HG02973 (cell line): ENCODE results near the gene TANC1.
"Not testable (repeated sequence)": the region's sequence is repeated elsewhere in the genome, so short reads cannot be mapped to it uniquely, and the experiment has no call there.

Source experiments
- ATAC-seq: cut with Tn5 transposase; IDR thresholded peaks from one replicate; pipeline ENCODE4 v1.9.1; 2021; ENCODE audit warnings: moderate library complexity; ENCODE audit not compliant: unreplicated experiment

TANC1 gene

GRCh38 chr2:159022019-159022418 is 53.6 kb downstream of the TANC1 start:
- ATAC-seq, result no peak

DNA sequence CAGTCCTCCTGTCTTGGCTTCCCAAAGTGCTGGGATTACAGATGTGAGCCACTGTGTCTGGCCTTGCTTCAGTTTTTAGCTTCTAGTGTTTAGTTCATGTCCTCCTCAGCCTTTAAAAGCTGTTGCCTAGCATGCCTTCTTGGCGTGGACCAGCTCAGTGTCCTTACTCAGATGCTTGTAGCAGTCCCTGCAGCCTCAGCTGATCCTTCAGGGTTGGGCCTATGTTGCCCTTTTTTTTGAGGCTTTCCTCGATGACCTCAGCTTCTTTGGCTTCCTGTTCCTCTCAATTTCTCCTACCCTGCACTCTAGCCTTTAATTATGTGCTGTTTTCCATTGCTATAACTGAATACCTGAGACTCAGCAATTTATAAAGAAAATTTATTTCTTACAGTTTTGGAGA is 57.7 kb downstream of the TANC1 start:
- no peak for ATAC-seq

- ATAC-seq, result no peak
Measured at GRCh38 chr2:159028776-159029175, 60.3 kb downstream of the TANC1 start.

DNA sequence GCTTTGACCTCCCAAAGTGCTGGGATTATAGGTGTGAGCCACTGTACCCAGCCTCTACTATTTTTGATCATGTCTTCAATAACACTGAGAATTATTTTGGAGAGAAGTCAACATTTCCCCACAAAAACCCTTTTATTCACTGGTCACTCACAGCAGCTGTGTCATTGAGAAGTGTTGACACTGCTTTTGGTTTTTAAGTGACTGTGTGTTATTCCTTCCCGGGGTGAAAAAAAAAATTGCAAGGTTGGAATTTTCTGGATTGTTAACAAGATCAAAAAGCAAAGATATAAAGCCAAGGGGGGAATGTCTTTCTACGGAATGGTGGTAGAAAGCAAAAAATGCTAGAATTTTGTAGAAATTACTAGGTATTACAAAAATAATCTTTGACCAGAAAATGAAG is 61.5 kb downstream of the TANC1 start:
- no peak for ATAC-seq

- ATAC-seq, result no peak
Measured at GRCh38 chr2:159030674-159031380, 62.4 kb downstream of the TANC1 start.

GRCh38 chr2:159032146-159032545 is 63.7 kb downstream of the TANC1 start:
- no peak for ATAC-seq

DNA sequence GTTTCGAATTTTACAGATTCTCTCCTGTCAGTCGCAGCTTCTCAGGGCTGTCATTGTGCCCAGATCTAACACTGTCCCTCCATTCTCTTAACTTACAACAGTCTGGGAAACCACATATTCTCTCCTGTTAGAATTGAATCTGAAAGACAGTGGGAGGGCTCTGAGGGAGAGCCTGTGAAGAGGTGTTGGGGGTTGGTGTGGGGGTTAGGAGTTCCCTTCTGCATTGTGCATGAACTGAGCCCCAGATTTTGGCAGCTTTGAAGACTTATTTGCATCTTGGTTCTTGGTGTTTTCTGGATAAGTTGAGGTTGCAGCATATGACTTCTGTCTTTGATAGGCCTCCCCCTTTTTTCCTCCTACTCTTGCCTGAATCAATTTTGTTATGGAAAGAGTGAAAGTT is 64.1 kb downstream of the TANC1 start:
- no peak for ATAC-seq

GRCh38 chr2:159034713-159035112 is 66.3 kb downstream of the TANC1 start:
- ATAC-seq, result no peak

DNA sequence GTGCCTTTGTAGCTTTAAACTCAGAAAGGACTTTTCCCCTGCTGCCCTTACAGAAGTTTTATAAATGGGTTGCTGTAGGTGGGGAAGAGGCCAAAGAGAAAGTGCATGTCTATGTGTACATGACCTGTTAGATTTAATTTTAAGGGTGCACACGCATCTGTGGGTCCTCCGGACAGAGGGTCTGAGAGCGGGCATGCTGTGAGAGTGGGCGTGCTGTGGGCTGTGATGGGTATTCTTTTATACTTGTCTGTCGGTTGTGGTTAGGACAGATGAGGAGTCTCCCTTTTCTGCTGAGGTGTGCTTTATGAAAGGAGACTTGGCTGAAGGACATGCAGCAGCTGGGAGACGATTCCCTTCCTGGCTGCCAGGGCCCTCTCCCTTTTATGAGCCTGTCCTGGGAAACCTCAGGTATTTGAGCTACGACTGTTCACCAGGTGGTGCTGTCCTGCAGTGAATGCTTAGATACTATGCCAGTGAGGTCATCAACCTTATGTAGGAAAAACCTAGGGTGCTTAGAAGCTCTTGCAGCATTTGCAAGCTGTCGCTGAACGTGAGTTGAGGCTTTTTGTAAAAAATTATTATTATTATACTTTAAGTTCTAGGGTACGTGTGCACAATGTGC is 67.5 kb downstream of the TANC1 start:
- ATAC-seq, result no peak

- ATAC-seq, result not testable (repeated sequence)
Measured at GRCh38 chr2:159036461-159036860, 68.0 kb downstream of the TANC1 start.

DNA sequence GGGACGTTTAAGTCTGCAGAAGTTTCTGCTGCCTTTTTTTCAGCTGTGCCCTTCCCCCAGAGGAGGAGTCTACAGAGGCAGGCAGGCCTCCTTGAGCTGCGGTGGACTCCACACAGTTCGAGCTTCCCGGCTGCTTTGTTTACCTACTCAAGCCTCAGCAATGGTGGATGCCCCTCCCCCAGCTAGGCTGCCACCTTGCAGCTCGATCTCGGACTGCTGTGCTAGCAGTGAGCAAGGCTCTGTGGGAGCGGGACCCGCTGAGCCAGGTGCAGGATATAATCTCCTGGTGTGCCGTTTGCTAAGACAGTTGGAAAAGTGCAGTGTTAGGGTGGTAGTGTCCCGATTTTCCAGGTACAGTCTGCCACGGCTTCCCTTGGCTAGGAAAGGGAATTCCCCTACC is 72.9 kb downstream of the TANC1 start:
- not testable (repeated sequence) for ATAC-seq

- no peak for ATAC-seq
Measured at GRCh38 chr2:159042115-159042850, 73.8 kb downstream of the TANC1 start.

DNA sequence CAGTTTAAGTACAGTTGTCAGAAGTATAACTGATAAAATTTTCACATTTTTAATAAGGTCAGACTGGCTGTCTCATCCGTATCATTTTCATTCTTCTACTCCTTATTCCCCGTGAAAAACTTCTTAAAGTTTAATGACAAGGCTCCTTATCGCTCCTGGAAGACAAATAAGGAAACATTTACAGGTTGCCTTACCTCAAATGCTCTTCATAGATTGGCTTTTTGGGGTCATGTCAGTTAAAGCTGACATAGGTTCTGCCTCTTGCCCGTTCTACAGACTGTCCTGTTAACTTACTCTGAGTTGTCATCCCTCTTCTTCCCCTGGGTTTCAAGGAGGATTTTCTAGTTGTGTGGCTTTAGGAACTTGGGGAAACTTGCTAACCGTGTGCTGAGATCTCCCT is 75.3 kb downstream of the TANC1 start:
- no peak for ATAC-seq

DNA sequence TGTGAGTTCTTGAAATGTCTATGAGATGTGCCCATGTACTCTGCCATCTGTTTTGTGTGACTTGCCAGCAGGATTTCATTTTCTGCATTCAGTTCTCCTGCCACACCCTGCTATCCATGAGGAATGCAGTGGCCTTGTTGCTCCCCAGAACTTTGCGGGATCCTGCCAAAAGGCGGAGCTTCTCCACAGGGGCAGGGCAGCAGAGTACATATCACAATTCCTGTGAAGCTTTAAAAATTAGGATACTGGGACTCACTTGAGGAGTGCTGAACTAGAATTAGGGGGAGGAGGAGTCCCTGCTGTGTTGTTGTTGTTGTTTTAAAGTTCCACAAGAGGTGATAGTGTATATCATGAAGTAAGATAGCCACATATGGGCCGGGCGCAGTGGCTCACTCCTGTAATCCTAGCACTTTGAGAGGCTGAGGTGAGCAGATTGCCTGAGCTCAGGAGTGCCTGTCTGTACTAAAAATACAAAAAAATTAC is 76.4 kb downstream of the TANC1 start:
- no peak for ATAC-seq

DNA sequence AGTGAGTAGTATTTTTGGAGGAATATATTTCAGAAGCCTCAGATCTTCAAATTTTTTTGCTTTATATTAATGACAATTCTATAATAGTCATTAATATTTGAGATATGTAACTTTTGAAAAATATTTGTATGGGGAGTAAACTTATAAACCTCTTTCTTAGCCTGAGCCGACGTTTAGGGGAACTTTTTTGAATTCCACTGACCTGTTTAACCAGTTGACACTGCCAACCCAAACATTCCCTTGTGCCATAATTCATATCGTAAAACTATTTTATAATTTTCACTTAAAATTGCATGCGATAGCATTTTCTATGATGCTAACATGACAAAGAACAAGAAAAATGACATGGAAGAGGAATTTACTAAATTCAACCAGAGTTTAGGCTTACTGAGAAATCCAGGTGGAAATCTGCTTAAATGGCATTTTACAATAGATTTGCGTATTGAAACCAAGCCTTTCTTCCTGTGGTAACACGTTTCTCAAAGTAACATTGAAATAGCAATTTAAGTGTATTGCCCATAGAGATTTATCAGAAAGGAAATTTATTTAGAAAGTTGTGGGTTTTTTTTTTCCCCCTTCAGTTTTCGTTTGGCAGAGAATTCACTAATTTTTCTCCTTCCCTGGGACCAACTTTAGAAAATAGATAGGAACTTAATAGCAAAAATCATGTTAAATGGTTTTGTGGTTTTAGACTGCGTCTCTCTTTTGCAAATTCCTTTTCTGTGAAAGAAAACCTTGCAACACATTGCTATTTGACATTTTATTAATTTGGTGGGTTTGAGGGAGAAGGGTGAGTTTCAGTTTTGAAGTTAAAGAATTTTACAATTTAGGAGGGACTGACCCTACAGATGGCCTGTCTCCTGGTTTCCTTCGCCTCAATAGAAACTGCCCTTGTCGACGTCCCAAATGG is 77.4 kb downstream of the TANC1 start:
- no peak for ATAC-seq

- no peak for ATAC-seq
Measured at GRCh38 chr2:159046966-159047365, 78.5 kb downstream of the TANC1 start.

- no peak for ATAC-seq
Measured at GRCh38 chr2:159050426-159050825, 82.0 kb downstream of the TANC1 start.

DNA sequence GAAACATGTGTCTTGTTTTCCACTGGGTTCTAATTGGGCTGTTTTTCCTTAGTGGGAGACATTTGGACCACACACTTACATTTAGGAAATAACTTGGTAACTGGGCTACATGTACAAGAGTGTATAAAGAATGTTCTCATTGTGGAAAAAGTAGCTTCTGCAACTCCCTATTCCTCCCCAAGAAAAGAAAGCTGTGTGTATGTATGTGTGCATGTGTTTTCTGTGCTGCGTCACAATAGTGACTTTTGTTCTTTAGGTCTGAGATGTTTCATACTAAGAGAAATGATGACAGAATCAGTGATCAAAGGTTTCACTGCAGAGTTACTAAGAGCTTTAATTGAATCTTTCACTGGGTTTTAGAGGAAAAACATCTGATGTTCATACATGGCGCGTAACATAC is 82.7 kb downstream of the TANC1 start:
- ATAC-seq, result no peak

DNA sequence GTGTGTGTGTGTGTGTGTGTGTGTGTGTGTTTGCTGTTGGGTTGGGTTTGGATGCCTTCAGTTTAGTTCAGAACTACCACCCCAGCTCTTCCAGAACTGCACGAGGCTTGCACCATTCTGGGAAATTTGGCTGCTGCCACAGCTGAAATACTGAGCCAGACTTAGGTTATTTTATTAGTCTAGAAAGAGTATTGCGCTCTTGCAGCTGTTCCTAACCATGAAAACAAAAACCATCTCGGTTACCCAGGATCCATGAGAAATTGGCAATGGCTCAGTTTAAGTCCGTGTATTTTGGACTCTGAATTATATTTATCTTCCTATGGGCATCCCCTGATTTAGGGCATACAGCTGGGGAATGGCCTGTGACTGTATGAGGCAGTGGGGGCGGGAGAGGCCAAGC is 83.2 kb downstream of the TANC1 start:
- no peak for ATAC-seq

DNA sequence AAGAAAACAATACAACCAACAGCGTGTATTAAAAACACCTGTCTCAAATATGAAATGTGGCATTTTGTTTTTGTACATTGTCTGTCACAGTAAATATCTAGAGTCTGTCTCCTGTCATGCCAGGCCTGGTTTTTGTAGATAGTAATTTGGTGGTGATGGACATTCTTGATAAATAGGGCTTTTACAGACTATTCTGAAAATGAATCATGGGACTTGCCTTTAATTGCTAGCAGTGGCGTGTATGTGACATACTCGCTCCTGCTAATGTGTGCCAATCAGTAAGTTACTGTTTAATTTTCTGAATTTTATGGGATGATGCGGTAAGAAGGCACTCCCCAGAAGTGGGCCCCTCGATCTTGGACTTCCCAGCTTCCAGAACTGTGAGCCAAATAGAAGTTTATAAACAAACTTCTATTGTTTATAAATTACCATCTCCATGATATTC is 83.7 kb downstream of the TANC1 start:
- no peak for ATAC-seq
